ENCODE measurements around the gene XPC.

The XPC gene

DNA sequence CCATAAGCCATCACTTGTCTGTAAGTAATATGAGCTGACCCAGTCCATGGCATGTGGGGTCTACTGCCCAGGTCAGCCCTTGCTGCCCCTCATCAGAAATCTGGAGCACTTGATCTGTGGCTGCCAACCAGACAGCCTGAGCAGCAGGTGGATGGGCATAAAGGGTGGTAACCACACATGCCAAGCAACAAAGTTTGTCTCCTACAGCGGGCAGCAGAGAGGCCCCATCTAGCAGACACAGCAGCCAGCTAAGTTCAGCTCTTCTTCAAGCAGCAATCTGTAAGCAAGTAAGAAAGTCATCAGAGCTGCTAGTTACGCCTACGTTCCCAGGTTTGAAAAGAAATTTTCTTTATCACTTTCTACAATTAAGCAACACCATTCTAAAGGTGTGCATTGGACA lies 81.7 kb downstream of the XPC start:
- DNase-seq (ENCODE audit: insufficient read length, low spot score) = no peak
- no peak for FAIRE-seq
- TF ChIP-seq CTCF (IDR thresholded peaks at IDR 0.05; ENCODE audit: insufficient read depth, missing control alignments) = no peak
